ENCODE results near the gene TMEM69.
"Not testable (repeated sequence)": the region's sequence is repeated elsewhere in the genome, so short reads cannot be mapped to it uniquely, and the experiment has no call there.

GRCh38 chr1:45676553-45676952, 11.4 kb upstream of the TMEM69 start:
- not testable (repeated sequence) for TF ChIP-seq CTCF, POLR2AphosphoS5, POLR2A (IDR thresholded peaks at IDR 0.05)
